Stimulated activated CD8-positive, alpha-beta memory T cell treated with anti-CD3 and anti-CD28 coated beads, Interleukin-4, amount 100 ng/mL, for 1 hour (primary cell): ENCODE results near the gene GPR87.

ENCODE experiments used
- DNase-seq, 2 donors: peaks; one replicate each; pipeline ENCODE4 v3.0.0-alpha.2; 2020; ENCODE audit warnings: low read depth in 2 of 2, low spot score in 1 of 2

The GPR87 gene, protein sequence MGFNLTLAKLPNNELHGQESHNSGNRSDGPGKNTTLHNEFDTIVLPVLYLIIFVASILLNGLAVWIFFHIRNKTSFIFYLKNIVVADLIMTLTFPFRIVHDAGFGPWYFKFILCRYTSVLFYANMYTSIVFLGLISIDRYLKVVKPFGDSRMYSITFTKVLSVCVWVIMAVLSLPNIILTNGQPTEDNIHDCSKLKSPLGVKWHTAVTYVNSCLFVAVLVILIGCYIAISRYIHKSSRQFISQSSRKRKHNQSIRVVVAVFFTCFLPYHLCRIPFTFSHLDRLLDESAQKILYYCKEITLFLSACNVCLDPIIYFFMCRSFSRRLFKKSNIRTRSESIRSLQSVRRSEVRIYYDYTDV

DNA sequence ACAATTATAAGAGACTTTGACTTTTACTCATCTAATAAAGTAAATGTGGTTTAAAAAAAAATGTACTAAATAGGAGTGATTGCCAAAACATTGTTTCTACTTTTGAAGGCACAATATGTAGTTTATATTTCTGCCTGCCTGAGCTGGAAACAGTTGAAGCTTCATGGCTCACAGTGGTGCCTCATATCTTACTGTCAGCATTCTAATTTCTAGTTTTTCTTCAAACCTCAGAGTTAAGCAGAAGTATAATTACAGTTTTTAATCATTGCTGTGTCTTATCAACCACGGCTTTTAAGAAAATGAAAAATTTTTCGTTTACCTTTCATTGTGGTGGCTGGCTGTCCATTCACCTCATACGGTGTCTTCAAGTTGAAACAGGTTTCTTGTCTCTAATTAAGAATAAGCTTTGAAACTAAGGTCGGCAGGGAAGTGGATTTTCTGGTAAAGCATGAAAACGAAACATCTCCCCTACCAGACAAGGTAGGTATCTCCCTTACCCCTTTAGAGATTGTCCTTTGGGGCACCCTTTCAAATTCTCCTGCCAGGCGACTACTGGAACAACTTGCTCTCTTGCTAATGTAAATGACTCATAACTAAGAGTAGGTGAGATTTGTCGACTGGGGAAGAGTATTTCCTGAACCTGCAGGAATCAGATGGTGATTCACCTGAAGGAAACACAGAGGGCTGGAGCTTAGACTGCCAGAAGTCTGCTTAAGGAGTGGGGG, at the start of gene GPR87:
Gene GPR87 (minus strand): TSS at position 554 of the 725 bp plus-strand sequence. CDS start 16,720 bp downstream, outside the sequence.
- no peak for DNase-seq

DNA sequence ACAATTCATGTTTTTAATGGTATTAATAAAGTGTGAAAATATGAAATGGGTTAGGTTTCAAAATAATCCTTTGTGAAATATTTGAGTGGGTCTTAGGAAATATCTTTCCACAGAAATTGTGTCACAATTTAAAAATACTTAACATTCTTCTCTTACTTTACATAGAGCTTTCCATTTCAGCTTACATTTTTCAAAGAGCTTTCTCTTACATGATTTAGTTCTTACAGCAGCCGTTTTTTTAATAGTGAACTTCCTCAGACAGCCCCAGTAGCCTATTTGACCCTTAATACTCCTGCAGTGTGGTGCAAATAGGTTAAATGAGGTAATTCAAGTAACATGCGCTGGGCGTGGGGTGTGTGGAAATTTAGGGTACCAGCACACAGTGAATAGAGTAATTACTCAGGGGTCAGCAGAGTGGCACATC, 46.1 kb upstream of the GPR87 start:
- DNase-seq: no peak

DNA sequence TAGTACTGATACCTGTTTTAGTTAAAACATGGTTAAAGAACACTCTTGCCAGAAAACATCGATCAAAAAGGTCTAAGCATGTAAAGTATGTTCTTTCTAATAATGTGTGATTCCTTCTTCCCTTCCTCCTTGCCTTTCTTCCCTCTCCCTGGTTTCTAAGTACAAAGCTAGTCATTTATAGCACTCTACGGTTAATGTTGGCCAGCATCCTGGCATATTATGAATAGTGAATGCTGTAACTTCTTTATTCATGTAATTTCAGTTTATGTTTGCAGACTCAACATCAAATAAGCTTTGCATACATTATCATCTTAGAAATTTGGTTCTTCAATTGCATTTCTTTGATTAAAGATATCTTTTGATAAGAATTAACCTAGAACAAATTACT, 40.8 kb upstream of the GPR87 start:
- no peak for DNase-seq

DNA sequence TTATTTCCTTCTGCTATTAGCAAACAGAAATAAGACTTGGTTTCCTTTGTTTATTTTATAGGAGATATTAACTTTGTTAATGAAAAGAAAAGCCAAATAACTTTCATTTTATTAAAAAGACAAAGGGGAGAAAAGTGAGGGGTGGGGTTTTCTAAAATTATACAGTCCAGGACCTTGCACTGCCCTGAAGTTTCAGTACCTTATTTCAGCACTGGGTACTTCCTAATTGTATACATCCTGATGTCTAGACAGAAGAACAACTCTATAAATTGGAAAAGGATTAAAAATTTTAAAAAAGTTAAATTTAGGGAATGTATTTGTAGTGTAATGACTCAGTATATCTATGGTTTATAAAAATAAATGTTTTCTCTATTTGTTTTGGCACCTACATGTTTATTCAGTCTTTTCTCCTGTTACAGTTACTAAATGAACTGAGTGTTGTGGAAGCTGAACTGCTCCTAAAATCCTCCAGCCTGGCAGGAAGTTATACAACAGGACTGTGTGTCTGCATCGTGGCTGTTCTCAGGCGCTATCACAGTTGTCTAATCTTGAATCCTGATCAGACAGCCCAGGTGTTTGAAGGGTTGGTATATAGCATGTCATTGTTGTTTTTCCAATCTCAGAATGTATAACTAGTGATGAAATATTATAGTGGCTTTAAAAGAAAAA, 40.3 kb upstream of the GPR87 start:
- no peak for DNase-seq

DNA sequence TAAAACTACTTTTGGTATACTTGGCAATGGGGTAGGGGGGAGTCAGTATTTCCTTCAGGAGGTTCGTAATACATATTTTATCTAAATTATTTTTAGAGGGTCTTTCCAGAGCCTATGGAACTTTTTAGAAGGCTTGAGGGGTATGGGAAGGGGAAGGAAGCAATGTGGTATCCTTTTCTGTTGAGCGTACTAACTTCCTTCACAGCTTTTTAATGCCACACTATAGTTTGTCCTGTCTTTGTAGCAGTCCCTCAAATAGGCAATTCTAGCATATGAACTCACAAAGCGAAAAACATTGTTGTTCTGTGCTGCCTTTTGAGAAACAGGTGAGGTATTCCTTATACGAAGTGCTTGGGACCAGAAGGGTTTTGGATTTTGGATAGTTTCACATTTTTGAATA, 35.0 kb upstream of the GPR87 start:
- no peak for DNase-seq

DNA sequence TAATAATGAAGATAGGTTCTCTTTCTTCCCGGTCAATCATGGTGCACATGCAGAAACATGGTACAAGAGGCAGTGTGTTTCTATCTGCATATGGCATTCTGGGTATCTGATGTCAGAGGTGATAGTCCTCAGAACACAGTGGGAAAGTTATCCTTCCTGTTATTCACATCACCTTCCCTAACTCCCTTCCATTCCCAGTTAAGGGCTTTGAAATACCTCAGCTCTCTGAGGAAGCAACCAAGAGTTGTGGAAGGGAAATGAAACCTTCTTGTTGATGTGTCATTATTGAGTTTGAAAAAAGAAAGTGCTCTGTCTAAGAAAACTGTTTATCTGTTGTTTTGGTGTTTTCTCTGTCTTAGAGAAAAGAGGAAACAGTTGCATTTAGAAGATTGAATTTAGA, 34.6 kb upstream of the GPR87 start:
- DNase-seq: no peak

DNA sequence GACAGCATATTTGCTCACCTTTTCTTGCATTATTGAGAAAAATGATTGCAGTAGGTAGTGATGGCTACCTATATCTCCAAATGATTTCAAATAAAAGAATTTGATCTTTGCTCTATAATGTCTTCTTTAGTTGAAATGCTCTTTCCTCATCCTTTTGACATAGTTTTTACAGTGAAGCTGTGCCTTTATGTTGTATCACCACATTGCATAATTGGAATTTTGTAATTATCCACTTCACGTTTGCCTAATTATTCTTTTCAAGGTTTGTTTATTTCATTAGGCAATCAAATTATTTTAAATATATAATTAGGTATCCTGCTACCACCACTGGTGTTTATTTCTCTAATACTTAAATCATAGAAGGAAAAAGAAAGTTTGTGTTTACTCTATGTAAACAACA, 34.0 kb upstream of the GPR87 start:
- DNase-seq: no peak

DNA sequence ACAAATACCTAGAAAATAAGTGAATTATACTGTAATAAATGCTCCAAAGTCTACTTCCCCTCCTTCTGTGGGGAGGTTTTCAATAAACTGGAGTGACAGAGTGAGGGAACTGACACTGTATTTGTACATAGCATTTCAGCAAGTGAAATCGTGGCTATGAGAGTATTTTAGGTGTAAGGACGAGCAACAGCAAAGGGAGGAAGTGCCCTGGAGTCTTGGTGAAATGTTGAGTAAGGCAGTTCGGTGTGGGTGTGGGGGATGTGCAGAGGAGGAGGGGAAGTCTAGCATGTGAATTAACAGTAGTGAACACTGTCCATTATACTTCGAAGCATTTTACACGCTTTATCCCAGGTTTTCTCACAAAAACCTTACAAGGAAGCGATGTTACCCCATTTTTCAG, 30.8 kb upstream of the GPR87 start:
- no peak for DNase-seq

DNA sequence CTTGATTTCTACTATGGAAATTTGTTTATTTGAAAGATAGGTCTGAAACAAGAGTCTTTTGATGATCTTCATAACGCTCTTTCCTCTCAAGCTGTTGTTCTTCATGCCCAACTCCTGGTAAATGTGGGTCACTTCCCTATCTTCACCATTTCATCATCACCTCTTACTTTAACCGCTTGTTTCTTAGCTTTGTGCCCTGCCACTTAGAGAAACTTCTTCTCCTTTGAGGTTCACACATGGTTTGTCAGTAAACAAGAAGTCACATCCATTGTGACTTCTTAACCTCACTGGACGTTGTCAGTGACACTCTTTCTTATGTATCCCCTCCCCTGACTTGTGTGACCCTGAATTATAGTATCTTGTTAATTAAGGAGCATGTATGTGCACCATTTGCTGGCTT, 29.7 kb upstream of the GPR87 start:
- no peak for DNase-seq

DNA sequence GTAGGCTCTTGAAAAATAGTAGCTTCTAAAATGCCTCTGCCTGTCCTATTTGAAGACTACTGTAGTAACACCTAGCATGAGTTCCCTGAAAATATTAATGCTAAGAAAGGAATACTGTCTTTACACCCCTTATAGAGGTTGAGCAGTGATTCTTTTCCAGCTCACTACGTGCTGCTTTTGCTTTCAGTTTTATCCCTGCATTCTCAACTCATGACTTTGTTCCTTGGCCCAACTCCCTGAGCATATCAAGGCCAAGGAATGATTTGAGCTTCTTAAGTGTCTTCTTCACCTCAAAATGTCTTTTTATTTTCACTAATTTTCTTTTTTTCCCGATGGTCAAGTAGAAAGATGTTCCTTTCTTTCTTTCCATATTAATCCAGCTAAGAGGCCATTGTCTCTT, 29.2 kb upstream of the GPR87 start:
- no peak for DNase-seq

DNA sequence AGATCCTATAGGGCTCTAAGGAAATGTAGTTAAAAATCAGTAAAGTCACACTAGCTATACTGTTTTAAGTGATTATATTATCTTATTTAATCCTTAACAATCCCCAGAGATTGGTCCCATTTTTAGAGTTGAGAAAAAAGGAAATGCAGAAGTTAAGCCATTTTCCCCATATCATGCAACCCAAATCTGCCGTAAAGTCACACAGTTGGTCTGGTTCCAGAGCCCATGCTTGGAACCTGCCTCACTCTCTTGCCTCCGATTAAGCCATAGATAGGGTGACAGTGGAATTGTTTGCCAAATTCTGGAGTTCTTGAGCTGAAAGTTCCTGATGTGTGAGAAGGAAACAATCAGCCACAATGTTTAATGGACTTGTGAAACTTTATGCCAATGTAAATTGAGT, 15.1 kb upstream of the GPR87 start:
- DNase-seq: no peak

DNA sequence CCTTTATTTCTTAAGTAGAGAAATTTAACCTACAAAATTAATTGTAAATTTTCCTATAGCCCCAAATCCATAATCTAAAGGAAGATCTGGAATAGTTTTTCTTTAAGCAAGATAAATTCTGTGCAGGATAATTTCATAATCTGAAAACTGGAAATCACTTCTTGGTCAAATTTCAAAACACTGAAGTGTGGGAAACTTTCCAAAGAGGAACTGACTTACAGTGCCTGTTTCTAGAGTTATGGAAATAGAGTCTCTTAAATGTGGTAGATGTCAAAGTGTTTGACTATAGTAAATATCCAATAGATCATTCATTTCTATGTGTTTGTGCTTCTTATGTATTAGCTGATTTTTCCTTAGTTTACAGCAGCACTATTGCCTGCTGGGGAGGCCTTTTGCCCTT, 14.3 kb upstream of the GPR87 start:
- DNase-seq: no peak

DNA sequence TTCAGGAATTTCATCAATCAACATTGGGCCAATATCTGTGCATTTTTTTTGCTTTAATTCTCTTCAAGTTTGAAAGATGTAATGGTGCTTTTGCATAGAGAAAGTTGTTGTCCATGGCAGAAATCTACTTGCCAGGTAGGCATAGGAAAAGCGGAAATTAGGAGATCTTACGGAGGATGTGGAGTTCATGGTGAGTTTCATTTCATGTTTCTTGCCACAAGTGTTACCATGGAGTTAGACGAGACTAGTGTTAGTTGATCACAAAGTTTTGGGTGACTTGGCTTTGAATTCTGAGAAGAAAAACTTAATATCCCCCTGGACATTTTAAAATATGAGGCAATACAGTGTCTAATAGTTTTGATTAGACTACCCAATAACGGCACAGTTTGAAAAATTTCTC, 13.8 kb upstream of the GPR87 start:
- DNase-seq: no peak

DNA sequence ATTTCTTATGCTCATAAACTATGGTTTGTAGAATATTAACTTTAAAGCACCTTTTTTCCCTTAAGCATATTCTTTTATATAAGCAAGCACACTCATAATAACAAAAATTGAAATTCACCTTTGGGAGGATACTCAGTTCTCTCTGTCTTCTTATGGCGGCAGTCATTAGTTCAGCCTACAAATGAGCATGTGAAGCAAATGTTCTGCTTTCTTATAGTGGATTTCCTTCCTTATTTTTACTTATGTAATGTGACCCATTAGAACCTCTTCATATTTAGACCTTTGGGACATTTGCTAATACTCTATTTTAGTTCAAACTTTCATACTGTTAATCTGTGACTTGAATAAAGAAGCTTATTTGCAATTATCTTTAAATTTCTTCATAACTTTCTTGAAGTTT, 12.7 kb upstream of the GPR87 start, which contains the start of gene P2RY13:
Gene P2RY13 (minus strand): TSS at position 187 of the 400 bp plus-strand sequence. CDS start 21 bp downstream, at position 166.
- DNase-seq: no peak

DNA sequence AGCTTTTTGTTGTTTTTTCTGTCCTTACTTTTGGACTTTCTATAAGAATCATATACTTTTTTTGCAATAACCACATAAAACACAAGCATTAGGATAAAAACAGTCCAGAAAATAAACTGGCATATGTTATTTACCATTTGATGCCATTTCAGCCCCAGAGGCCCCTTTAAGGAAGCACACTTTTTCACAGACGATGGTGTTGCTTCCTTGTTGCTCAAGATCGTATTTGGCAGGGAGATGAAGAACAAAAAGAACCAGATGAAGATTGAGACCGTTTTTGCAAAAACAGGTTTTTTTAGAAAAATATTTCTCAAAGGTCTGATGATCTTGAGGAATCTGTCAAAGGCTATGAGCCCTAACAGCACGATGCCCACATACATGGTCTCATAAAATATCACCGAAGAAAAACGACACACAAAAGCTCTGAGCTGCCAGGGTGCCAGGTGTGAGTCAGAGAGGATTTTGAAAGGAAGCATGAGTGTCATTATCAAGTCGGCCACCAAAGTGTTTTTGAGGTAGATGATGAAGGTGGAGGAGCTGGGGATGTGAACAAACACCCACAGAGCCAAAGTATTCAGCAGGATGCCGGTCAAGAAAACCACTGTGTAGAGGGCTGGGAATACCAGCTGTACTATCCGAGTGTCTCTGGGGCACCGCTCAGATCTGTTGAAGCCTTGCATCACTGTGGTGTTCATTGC, 11.8 kb upstream of the GPR87 start:
- DNase-seq: no peak

DNA sequence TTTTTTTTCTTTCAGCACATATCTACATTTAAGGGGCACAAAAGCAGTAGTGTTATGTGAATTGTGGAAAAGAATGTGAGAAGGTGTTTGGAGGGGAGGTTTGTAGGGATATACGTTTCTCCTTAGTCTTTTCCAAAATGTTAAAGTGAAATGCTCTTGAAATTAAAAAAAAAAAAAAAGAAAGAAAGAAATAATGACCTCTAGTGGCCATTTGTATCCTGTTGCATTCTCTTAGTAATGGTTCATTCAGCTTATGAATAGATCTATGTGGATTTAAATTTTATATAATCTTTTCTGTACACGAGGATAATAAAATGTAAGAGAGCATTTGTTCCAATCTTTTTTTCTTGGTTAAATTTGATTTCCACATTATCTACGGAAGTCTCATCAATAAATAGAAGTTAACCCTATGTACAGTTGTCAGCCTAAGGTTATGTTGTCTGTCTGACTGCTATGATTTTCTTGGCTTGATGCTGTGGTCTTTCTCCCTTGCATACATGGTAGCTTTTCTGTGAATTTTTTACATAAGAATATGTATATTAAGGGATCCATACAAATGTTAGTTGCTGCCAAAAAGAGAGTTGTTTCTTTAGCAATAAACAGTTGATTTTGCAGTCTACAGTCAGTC, 11.1 kb upstream of the GPR87 start:
- no peak for DNase-seq

DNA sequence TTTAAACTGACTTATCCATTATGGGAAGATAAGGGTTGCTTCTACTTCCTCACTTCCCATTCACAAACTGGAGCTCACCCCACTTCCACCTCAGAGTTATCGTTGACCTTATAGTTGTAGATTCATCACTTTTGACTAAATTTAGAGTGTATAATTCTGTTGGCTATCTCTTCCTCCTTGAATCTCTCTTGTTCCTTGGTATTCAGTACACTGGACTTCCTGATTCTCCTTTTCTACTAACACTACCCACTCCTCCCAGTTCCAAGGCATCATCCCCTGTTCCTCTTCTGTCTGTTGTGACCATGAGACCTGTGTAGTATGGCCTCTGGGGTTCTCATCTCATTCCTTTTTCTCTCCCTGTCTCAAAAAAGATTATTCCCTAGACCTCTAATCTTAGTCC, 5.9 kb upstream of the GPR87 start:
- no peak for DNase-seq

DNA sequence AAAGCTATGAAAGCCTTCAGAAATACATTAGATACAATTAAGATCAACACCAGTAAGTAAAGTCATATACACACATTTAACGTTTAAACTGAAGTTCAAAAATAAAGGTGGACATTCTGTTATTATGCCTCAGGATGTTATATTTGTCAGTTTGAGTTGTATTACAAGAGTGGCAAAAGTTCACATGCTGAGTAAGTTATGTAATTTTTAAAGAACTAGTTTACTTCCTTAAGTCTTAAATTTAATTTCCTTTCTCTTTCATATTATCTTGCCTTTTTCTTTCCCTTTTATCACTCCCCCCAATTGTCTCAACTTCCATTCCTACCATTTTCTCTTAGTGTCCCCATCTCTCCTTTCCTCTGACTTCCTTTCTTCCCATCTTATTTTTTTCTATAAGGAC, 4.9 kb upstream of the GPR87 start:
- DNase-seq: no peak

DNA sequence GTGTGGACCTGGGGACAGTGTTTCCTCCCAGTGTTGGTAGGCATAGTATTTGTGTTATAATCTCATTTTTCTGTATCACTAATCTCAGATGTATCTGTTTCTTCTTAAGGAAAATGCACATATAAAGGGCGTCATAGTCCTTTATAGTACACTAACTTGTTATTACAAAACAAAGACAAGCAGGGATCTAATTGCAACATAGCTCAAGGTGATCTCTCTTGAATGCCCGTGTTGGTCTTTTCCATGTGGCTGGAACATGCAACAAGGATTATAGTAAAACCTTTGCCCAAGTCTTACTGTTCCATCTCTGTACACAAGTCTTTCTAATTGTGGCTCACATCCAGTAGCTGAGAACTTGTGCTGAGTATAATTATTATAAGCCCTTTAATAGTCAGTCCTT, 3.5 kb upstream of the GPR87 start:
- DNase-seq: no peak

DNA sequence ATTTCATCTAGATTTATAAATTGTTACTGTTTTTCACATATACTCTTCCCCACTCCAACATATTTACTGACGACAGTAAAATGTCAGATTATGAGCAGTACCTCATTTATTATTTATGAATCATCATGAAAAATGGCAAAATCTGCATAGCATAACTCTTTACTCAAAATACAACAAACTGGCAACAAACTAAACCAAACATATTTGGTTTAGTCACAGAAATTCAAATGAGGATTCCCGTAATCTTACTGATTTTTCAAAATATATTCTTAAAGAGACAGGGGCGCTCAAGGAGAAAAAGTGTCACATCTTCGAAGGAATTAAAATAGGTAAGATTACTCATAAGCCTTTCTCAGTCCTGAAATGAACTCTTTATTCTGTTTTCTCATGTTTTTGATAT, 3.0 kb upstream of the GPR87 start:
- DNase-seq: no peak

DNA sequence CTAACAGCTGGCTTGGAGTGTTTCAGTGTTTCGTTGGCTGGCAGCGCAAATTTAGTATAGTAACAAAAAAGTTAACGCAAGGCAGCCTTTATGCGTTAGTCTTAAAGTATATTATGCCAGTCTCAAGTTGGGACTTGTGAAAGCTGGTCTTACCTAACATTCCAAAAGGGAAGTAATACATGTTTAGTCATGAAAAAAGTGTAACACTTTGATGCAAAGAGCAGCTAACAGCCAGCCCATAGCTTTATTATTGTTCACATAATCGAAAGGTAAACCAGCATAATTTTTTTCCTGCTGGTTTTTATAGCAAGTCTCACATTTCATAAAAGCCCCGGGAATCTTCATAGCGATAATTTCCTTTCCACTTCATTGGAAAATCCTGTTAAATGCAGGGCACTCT, 2.4 kb upstream of the GPR87 start:
- no peak for DNase-seq
